SK-N-SH treated with all-trans-retinoic acid at 6 μM for 48 hours (cell line): Measurements from ENCODE around the gene RPP21.
"Not testable (repeated sequence)": the region's sequence is repeated elsewhere in the genome, so short reads cannot be mapped to it uniquely, and the experiment has no call there.

Experiments
- ATAC-seq: fragments of 200-7000 bp; cut with Tn5 transposase; 3 replicates; pipeline ENCODE4 v1.9.1; 2020; ENCODE audit warnings: mild to moderate bottlenecking, moderate library complexity
- ARNTL ChIP-seq: fragments of 450-650 bp; formaldehyde crosslinking; IDR thresholded peaks from 2 replicates; pipeline ENCODE4 v1.5.0; 2020; ENCODE audit warnings: low read depth, mild to moderate bottlenecking, moderate library complexity, borderline replicate concordance
- BACH2 ChIP-seq: fragments of 250-450 bp; sonication (Bioruptor Pico); IDR thresholded peaks from 2 replicates; pipeline ENCODE4 v1.9.0; 2021; ENCODE audit warnings: mild to moderate bottlenecking, borderline replicate concordance
- CREB5 ChIP-seq: fragments of 250-450 bp; sonication (Bioruptor Pico); IDR thresholded peaks from 2 replicates; pipeline ENCODE4 v1.5.1; 2020; ENCODE audit warnings: low read depth, mild to moderate bottlenecking, moderate library complexity
- CSDC2 ChIP-seq: fragments of 250-450 bp; sonication (Bioruptor Pico); IDR thresholded peaks from 2 replicates; pipeline ENCODE4 v1.5.0; 2020; ENCODE audit warnings: mild to moderate bottlenecking, moderate library complexity
- CSRNP3 ChIP-seq: fragments of 250-450 bp; sonication (Bioruptor Pico); IDR thresholded peaks from 2 replicates; pipeline ENCODE4 v1.5.1; 2021; ENCODE audit warnings: mild to moderate bottlenecking, moderate library complexity
- ESRRG ChIP-seq: fragments of 250-450 bp; sonication (Bioruptor Pico); IDR thresholded peaks from 2 replicates; pipeline ENCODE4 v1.6.1; 2021; ENCODE audit warnings: mild to moderate bottlenecking
- GLIS3 ChIP-seq: fragments of 250-450 bp; sonication (Bioruptor Pico); IDR thresholded peaks from 2 replicates; pipeline ENCODE4 v1.5.0; 2020; ENCODE audit warnings: mild to moderate bottlenecking, moderate library complexity
- ISL1 ChIP-seq: fragments of 250-450 bp; sonication (Bioruptor Pico); IDR thresholded peaks from 2 replicates; pipeline ENCODE4 v2.1.2; 2022; ENCODE audit warnings: mild to moderate bottlenecking, moderate library complexity
- OSR1 ChIP-seq: fragments of 250-450 bp; sonication (Bioruptor Pico); IDR thresholded peaks from 2 replicates; pipeline ENCODE4 v1.8.0; 2022; ENCODE audit warnings: moderate library complexity, mild to moderate bottlenecking, inconsistent platforms
- PATZ1 ChIP-seq: fragments of 250-450 bp; sonication (Bioruptor Pico); IDR thresholded peaks from 2 replicates; pipeline ENCODE4 v1.8.0; 2020; ENCODE audit warnings: mild to moderate bottlenecking, moderate library complexity, borderline replicate concordance
- POU6F1 ChIP-seq: fragments of 250-450 bp; sonication (Bioruptor Pico); IDR thresholded peaks from 2 replicates; pipeline ENCODE4 v1.8.0; 2021; ENCODE audit warnings: low read depth, mild to moderate bottlenecking, moderate library complexity, borderline replicate concordance
- PPARA ChIP-seq: fragments of 250-450 bp; sonication (Bioruptor Pico); IDR thresholded peaks from 2 replicates; pipeline ENCODE4 v1.5.0; 2020; ENCODE audit warnings: mild to moderate bottlenecking, borderline replicate concordance
- SNAI2 ChIP-seq: fragments of 250-450 bp; sonication (Bioruptor Pico); IDR thresholded peaks from 2 replicates; pipeline ENCODE4 v1.5.0; 2020; ENCODE audit warnings: mild to moderate bottlenecking, moderate library complexity
- TCF4 ChIP-seq: fragments of 250-450 bp; sonication (Bioruptor Pico); IDR thresholded peaks from 2 replicates; pipeline ENCODE4 v1.8.0; 2021; ENCODE audit warnings: mild to moderate bottlenecking, moderate library complexity, borderline replicate concordance
- TOX ChIP-seq: fragments of 250-450 bp; sonication (Bioruptor Pico); IDR thresholded peaks from 2 replicates; pipeline ENCODE4 v1.8.0; 2021; ENCODE audit warnings: mild to moderate bottlenecking, moderate library complexity, borderline replicate concordance
- ZC3H10 ChIP-seq: fragments of 250-450 bp; sonication (Bioruptor Pico); IDR thresholded peaks from 2 replicates; pipeline ENCODE4 v1.5.1; 2021; ENCODE audit warnings: mild to moderate bottlenecking, moderate library complexity
- ZFP3 ChIP-seq: fragments of 250-450 bp; sonication (Bioruptor Pico); IDR thresholded peaks from 2 replicates; pipeline ENCODE4 v1.5.0; 2020; ENCODE audit warnings: mild to moderate bottlenecking, moderate library complexity
- ZFP30 ChIP-seq: fragments of 450-650 bp; formaldehyde crosslinking; IDR thresholded peaks from 2 replicates; pipeline ENCODE4 v1.5.0; 2022; ENCODE audit warnings: mild to moderate bottlenecking, moderate library complexity
- ZNF565 ChIP-seq: fragments of 450-650 bp; formaldehyde crosslinking; conservative IDR thresholded peaks from 2 replicates; pipeline ENCODE4 v1.5.0; 2020; ENCODE audit warnings: low read depth, mild to moderate bottlenecking, moderate library complexity
- ZNF70 ChIP-seq: fragments of 450-650 bp; formaldehyde crosslinking; IDR thresholded peaks from 2 replicates; pipeline ENCODE4 v1.5.0; 2020; ENCODE audit warnings: mild to moderate bottlenecking, moderate library complexity
- ZNF8 ChIP-seq: fragments of 450-650 bp; formaldehyde crosslinking; IDR thresholded peaks from 2 replicates; pipeline ENCODE4 v1.5.0; 2020; ENCODE audit warnings: mild to moderate bottlenecking, moderate library complexity

The RPP21 gene

GRCh38 chr6:30363459-30363858, 18.5 kb downstream of the RPP21 start:
- TF ChIP-seq POU6F1 (CRISPR knock-in tag): no peak
- TF ChIP-seq ZFP3 (CRISPR knock-in tag): no peak
- TF ChIP-seq CSDC2 (CRISPR knock-in tag): no peak
- no peak for TF ChIP-seq PPARA
- TF ChIP-seq ZNF70: no peak
- TF ChIP-seq ZNF565 (CRISPR knock-in tag): no peak
- TF ChIP-seq CSRNP3 (CRISPR knock-in tag): no peak
- TF ChIP-seq ZNF8: no peak
- no peak for TF ChIP-seq PATZ1
- no peak for TF ChIP-seq ZC3H10 (CRISPR knock-in tag)
- TF ChIP-seq OSR1 (CRISPR knock-in tag): no peak
- TF ChIP-seq ARNTL (CRISPR knock-in tag): no peak
- TF ChIP-seq TCF4 (CRISPR knock-in tag): no peak
- no peak for TF ChIP-seq SNAI2 (CRISPR knock-in tag)
- no peak for TF ChIP-seq GLIS3 (CRISPR knock-in tag)
- no peak for TF ChIP-seq CREB5 (CRISPR knock-in tag)
- no peak for TF ChIP-seq BACH2 (CRISPR knock-in tag)
- no peak for TF ChIP-seq ZFP30 (CRISPR knock-in tag)
- TF ChIP-seq TOX (CRISPR knock-in tag): no peak
- no peak for ATAC-seq

- TF ChIP-seq GLIS3 (CRISPR knock-in tag): no peak
- no peak for TF ChIP-seq ZC3H10 (CRISPR knock-in tag)
- ATAC-seq: 0 out of 3 replicates have a peak, but pooled peaks have one; percentile 33
Measured at GRCh38 chr6:30364591-30364990, 19.6 kb downstream of the RPP21 start.

GRCh38 chr6:30369280-30369679, 24.3 kb downstream of the RPP21 start:
- not testable (repeated sequence) for ATAC-seq

- TF ChIP-seq GLIS3 (CRISPR knock-in tag): no peak
- TF ChIP-seq CREB5 (CRISPR knock-in tag): no peak
Measured at GRCh38 chr6:30378290-30378937, 33.5 kb downstream of the RPP21 start.

GRCh38 chr6:30380464-30380863, 35.5 kb downstream of the RPP21 start:
- no peak for TF ChIP-seq ARNTL (CRISPR knock-in tag)
- TF ChIP-seq PPARA: no peak
- no peak for TF ChIP-seq ESRRG
- TF ChIP-seq SNAI2 (CRISPR knock-in tag): no peak
- no peak for TF ChIP-seq ISL1 (CRISPR knock-in tag)
- no peak for TF ChIP-seq ZNF70
- no peak for ATAC-seq

More at GRCh38 chr6:30378290-30378937, 33.5 kb downstream of the RPP21 start:
- no peak for ATAC-seq
